ENCODE measurements around the gene LCA5L.
"Not testable (repeated sequence)": the region's sequence is repeated elsewhere in the genome, so short reads cannot be mapped to it uniquely, and the experiment has no call there.

LCA5L gene

DNA sequence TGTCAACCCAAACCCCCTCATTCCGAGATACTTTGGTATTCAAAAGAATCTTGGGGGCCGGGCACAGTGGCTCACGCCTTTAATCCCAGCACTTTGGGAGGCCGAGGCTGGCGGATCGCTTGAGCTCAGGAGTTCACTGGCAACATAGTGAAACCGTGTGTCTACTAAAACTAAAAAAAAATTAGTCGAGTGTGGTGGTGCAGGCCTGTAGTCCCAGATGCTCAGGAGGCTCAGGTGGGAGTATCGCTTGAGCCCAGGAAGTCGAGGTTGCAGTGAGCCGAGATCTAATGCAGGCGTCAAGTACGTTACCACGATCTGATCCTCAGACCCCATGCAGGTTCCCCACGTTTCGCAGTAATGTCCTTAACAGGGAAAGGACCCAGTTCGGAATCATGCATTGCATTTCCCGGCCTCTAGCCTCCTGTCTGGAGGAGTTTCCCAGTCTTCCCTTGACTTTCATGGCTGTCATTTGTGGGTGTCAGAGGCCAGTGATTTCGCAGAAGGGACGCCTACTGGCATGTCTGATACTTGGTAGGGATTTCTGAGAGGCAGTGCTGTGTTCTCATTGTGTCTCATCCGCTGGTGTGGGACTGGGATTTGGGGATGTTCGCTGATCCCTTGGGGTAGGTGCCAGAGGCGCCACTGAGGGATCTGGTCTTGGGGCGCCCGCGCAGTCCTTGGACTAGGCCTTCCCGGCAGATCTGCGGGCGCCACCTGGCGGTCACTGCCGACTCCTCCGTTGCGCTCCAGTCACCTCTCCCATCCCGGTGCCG lies 57.4 kb downstream of the LCA5L start:
- in situ Hi-C loops (cut with MboI; ENCODE audit: low sequenced_read_pairs): no loop called here

DNA sequence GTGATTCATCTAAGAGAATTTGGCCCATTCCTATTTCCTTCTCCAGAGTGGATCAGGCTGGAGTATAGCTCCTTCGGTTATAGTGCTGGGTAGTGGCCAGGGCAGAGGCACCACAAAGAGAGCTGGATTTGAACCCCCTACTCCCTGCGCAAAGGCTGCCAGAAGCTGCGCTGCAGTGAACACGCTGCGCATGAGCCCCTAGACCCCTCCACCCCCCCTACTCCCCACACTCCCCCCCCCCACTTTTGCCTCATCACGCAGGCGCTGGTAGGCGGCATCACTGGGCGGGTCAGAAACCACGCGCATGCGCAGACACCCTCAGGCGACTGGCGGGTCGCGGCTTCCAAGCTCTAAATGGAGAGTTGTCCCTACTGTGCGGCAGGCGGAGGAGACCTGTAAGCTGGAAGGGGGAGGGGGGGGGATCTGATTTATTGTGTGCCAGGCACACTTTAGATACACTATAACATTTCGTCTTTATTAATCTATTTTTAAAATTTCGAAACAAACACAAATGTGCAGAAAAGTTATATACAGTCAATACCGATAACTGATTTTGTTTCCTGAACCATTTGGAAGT lies 58.0 kb downstream of the LCA5L start:
- in situ Hi-C loops (cut with MboI; ENCODE audit: low sequenced_read_pairs): no loop called here

DNA sequence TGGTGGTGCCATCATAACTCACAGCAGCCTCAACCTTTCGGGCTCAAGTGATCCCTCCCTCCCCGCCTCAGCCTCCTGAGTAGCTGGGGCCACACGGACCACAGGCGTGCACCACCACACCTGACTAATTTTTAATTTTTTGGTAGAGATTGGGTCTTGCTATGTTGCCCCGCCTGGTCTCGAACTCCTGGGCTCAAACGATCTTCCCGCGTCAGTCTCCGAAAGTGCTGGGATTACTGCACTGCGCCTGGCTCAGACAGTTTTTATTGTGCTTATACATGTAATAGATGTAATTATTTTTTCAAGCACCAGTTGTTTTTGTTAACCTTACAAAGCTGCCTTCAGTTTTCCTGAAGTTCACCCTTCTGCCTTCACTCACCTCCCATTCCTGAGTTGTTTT lies 58.7 kb downstream of the LCA5L start:
- in situ Hi-C loops (cut with MboI; ENCODE audit: low sequenced_read_pairs): no loop called here

DNA sequence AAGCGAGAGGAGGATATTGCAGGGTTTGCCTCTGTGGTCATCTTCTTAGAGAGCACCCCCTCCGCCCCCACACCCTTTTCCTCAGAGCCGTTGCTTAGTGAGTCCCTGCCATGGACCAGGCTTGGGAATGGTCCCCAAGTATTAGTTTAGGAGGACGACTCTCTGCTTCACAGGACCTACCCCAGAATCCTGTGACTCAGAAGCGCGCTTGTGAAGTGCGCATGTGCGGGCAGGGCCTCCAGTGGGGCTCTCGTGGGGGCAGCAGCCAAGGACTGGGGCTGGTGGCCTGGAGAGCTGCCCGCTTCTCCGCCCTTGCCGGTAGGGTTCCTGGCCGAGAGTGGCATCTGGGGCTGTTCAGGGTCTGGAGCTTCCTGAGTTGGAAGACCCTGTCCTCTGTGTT lies 59.4 kb downstream of the LCA5L start:
- in situ Hi-C loops (cut with MboI; ENCODE audit: low sequenced_read_pairs): no loop called here

DNA sequence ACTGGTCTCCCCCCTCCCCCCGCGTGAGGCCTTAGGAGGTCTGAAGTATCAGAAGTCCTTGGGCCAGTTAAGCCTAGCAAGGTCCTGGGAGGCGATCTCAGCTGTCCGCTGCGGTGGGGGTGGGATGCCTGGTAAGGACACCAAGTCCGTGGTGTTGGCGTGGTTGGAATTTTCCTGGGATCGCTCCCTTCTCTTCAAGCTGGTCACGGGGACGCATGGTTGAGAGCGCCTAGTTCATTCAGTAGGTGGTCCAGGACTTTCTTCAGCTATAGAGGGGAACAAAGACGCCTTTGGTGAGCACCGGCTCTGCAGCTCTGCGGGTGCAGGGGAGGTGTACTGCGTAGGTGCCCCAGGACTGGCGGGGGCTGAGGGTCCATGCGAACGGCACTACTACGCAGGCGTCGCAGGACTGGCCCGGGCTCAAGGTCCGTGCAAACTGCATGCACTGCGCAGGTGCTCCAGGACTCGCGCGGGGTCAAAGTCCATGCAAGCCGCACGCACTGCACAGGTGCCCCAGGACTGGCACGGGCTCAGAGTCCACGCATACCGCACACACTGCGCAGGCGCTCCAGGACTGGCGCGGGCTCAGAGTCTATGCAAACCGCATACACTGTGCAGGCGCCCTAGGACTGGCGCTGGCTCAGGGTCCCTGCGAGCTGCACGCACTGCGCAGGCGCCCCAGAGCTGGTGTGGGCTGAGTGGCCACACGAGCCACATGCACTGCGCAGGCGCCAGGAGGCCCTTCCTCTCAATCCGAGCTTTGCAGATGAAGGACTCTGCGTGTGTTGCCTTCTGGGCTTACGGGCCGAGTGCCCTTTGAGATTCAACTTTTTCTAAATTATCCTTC lies 60.1 kb downstream of the LCA5L start:
- in situ Hi-C loops (cut with MboI; ENCODE audit: low sequenced_read_pairs): no loop called here

DNA sequence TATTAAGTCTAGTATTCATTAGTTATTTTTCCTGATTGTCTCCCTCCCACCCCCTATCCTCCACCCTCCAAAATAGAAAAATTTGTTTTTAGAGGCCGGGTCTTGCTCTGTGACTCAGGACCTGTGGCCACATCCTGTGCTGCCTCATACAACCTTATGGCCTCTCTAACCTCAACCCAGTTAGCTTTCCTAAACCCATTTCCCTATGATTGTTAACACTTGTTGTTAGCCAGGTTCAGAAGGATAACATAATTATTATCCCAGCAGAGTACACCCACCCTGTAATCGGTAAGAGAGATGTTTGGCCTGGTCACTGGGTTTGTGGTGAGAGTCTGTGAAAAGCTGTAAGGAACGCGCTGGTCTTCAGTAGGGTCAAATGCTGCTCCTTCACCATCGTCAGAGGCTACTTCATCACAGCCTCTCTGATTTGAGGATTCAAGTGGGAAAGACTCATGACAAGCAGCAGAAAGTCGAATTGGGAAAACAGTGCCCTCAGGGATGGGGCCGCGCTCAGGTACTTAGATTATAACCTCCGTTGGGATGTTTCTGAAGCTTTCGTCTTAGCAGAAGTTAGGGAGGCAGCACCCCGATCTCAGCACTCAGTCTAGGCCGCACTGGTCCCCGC lies 60.8 kb downstream of the LCA5L start:
- in situ Hi-C loops (cut with MboI; ENCODE audit: low sequenced_read_pairs): no loop called here

DNA sequence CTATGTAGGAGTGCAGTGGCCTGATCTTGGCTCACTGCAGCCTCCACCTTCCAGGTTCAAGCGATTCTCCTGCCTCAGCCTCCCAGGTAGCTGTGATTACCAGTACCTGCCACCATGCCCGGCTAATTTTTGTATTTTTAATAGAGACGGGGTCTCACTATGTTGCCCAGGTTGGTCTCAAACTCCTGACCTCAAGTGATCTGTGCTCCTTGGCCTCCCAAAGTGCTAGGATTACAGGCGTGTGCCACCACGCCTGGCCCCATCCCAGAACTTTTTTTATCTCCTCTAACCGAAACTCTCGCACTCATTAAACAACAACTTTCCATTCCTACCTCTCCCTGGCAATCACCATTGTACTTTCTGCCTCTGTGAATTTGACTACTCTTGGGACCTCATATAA lies 63.5 kb downstream of the LCA5L start:
- in situ Hi-C loops (cut with MboI; ENCODE audit: low sequenced_read_pairs): not testable (repeated sequence)

DNA sequence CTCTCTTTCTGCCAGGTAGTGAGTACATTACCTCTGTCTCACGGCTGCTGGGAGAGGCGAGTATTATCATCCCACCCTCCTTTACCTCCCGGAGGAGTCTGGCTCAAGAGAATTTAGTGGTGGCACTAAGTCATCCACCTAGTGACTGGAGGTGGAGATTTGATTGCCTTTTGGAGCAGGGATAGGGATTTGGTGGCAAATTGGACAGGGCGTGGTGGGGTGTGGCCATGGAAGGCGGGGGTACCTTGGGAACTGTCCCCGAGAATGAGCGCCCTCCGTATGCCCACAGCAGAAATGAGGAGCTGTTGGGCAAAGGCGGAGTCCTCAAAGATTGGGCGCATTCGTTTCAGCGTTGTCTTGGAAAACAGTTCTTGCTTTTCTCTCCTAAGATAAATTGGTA lies 64.6 kb downstream of the LCA5L start:
- in situ Hi-C loops (cut with MboI; ENCODE audit: low sequenced_read_pairs): no loop called here

DNA sequence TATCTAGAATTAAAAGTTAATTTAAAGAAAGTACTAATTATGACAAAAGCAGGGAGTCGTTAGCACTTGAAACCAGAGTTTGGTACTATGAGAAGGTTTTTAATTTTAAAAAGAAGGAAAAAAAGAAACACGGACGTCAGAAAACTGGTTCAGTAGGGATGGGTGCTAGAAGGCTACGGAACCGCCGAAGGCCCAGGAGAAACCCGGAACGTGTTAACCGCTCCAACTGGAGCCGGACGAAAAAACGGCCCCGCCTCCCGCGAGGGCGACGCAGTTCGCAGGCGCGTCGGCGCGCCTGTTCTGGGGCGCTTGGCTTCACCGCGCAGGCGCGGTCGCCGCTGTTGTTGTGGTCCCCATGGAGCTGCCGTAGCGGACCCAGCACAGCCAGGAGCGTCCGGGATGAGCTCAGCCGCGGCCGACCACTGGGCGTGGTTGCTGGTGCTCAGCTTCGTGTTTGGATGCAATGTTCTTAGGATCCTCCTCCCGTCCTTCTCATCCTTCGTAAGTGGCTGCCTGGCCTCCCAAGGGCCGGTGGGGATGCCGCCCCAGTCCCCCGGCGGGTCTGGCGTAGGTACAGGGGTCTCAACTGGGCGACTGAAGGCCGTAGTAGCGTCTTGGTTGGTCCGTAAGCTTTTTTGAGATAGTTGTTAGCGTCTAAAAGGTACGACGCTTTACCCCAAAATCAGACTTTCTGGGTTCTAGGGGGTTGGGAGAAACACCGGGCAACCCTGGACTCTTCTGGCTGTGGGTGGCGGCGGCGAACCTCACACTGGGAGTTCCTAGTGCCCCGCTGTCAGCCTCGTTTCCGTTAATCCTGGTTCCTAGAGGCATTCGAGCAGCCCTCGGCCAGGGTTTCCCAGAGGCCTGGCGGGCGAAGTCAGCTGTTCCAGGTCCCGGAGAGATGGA lies 65.3 kb downstream of the LCA5L start:
- in situ Hi-C loops (cut with MboI; ENCODE audit: low sequenced_read_pairs): no loop called here

DNA sequence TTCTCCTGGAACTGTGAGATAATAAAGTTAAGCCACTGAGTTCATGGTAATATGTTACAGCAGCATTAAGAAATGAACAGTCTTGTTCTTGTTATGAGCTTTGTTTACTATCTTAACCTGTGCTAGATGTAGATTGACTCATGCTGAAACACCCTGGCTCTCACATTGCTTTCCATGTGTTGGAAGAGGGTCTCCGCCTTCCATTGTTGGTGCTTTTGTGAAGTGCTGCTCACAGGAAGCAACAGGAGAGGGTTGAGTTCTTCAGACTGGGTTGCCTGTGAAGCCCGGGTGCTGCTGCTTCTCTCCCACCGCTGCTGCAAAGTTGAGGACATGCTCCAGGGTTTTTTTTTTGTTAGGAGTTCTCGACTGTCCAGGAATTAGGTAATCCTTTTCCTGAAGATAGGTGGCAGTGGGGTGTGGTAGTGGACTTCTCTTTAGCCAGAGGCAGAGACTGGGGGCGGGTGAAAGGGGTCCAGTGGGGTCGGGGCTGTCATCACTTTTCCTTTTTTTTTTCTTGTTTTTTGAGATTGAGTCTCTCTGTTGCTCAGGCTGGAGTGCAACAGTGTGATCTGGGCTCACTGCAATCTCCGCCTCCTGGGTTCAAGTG lies 68.0 kb downstream of the LCA5L start:
- in situ Hi-C loops (cut with MboI; ENCODE audit: low sequenced_read_pairs): no loop called here

DNA sequence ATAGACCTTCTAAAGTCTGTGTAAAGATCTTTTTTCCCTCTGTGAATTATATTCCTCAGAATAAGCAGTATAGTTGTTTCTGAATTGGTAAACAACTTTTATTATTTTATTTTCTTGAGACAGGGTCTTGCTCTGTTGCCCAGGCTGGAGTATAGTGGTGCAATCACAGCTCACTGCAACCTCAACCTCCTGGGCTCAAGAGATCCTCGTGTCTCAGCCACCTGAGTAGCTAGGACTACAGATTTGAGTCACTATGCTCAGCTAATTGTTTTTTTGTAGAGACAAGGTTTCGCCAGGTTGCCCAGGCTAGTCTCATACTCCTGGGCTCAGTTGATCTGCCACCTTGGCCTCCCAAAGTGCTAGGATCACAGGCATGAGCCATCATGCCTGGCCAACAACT lies 70.1 kb downstream of the LCA5L start:
- in situ Hi-C loops (cut with MboI; ENCODE audit: low sequenced_read_pairs): no loop called here

DNA sequence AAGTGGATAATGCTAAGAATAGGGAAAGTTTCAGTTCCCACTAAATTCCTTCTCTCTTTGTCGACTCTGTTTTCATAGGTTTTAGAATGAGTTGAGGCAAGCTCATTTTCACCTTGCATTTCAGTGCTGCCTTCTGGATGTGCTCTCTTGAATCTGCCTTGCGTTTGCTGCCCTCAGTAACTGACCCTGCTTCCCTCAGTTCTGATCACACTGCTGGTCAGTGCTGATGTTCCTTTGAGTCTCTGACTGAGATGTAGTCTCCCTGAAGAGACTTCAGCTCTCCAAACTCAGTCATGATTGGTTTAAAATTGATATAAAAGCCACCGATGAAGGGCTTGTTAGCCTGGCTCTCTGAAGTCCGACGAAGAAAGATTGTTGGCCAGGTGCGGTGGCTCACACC lies 71.5 kb downstream of the LCA5L start:
- in situ Hi-C loops (cut with MboI; ENCODE audit: low sequenced_read_pairs): no loop called here

DNA sequence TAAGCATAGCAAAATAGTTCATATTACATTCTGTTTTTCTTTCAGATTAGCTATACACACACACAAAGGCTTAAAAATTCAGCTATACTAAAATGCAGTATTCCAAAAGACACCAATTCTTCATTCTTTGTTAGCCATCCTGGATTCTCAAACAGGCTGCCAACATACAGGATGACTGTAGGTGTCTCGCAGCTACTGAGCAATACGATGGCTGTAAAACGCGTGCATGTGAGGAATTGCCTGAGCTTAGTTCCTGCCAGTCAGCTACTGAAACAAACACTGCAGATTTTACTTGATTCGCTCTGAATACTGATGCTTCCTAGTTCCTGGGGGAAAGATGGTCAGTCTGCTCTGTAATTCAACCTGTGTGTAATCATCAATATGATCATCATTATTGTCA lies 71.9 kb downstream of the LCA5L start:
- in situ Hi-C loops (cut with MboI; ENCODE audit: low sequenced_read_pairs): no loop called here

DNA sequence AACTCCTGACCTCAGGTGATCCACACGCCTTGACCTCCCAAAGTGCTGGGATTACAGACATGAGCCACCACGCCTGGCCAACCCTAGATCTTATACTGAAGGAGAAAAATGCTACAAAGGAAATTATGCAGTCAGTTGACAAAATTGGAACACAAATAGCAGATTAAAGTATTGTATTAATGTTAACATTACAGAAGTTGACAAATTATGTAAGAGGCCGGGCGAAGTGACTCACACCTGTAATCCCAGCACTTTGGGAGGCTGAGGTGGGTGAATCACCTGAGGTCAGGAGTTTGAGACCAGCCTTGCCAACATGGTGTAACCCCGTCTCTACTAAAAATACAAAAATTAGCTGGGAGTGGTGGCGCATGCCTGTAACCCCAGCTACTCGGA lies 75.7 kb downstream of the LCA5L start:
- in situ Hi-C loops (cut with MboI; ENCODE audit: low sequenced_read_pairs): not testable (repeated sequence)

DNA sequence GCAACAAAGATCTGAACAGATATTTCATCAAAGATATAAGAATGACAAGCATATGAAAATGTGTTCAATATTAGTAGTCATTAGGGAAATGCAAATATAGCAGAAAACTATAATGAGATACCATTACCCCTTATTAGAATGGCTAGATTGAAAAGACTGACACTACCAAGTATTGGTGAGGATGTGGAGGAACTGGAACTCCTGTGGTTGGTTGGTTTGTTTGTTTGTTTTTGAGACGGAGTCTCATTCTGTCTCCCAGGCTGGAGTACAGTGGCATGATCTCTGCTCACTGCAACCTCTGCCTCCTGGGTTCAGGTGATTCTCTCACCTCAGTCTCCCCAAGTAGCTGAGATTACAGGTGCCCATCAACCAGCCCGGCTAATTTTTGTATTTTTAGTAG lies 77.8 kb downstream of the LCA5L start:
- in situ Hi-C loops (cut with MboI; ENCODE audit: low sequenced_read_pairs): no loop called here

DNA sequence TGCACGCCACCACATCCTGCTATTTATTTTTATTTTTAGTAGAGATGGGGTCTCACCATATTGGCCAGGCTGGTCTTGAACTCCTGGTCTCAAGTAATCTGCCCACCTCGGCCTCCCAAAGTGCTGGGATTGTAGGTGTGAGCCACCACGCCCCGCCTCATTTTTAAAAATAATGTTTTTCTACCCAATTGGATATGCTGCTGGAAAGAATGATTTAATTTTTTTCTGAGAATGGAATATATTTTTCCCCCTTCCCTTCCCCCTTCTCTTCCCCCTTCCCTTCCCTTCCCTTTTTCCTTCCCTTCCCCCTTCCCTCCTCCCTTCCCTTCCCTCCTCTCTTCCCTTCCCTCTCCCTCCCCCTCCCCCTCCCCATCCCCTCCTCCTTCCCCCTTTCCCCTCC lies 79.0 kb downstream of the LCA5L start:
- in situ Hi-C loops (cut with MboI; ENCODE audit: low sequenced_read_pairs): no loop called here

DNA sequence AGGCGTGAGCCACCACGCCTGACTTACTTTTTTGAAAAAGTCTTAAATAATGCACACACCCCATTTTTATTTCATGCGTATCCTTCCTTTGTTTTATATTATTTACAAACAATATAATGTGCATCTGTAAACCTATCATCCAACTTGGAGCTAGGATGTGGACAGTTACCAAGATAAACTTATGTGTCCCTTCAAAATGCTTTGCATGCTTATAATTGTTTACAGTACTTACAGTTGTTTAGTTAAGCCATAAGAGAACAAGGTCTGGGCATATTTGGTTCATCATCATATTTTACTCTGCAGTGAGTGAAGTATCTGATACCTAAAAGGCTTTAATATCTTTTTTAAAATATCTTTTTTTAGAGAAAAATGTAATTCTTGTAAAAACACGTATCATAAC lies 80.6 kb downstream of the LCA5L start:
- in situ Hi-C loops (cut with MboI; ENCODE audit: low sequenced_read_pairs): no loop called here

DNA sequence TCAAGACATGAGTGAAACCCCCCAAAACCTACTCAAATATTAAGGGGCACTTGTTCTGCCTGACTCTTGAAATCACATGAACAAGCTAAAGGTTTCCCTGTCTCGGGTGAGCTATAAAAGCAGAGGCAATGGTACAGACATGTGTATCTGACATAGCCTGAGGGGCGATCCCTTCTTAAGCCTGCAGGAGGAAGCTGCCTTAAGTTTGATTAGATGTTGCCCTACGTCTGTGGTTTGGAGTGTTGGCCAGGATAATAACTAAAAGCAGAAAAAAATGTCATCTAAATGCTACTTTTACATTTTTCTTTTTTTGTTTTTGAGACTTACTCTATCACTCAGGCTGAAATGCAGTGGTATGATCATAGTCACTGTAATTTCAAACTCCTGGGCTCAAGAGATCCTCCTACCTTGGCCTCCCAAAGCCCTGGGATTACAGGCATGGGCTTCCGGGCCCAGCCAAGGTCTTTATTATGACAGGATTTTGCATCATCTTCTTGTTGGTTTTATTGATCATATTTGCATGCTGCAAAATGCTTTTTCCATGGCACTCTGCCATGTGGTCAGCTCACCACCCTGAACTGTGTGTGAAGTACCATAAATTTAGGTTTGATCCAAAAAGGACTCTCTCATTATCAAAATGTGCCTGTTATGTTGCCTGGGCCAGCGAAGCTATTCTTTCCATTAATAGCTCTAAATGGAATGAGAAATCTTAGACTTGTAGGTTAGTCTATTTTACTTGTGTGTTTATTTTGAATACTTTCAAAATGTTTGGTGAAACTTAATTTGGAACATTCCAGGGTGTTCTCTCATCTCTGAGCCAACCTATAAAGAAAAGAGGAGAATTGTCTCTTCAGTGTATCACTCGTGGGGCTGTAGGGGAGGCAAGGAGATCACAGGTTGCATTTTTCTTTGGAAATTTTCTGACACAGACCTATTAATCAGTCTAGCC lies 81.7 kb downstream of the LCA5L start:
- in situ Hi-C loops (cut with MboI; ENCODE audit: low sequenced_read_pairs): no loop called here

DNA sequence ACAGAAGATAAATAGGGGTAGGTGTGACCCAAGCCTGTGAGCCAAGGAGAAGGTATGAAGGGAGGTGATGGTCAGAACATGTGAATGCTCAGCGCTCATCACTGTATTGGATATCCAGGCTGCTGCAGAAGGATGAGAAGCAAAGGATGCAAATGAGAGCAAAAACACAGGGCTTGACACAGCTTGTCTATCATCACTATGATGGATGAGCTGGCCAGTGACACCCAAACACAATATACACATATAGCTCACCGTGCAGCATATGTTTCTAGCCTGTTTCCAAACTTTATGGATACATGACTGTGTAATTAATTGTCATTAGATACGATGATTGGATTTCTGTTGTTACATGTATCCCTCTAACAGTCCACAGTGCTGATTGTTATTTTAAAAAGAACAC lies 82.8 kb downstream of the LCA5L start:
- in situ Hi-C loops (cut with MboI; ENCODE audit: low sequenced_read_pairs): no loop called here
